MM.1S (cell line): ENCODE results near the gene KIAA0930.

Experiments used
- EZH2phosphoT487 ChIP-seq: fragments of 300-600 bp; sonication (generic); IDR thresholded peaks from 2 replicates; pipeline ENCODE4 v1.6.1; 2018; ENCODE audit warnings: antibody characterized with exemption, low read length
- TF ChIP-seq, protein P1 (sequence below): fragments of 300-600 bp; sonication (generic); IDR thresholded peaks from 2 replicates; pipeline ENCODE4 v1.5.1; 2016; ENCODE audit warnings: antibody characterized with exemption, low read length, mixed read lengths

DNA sequence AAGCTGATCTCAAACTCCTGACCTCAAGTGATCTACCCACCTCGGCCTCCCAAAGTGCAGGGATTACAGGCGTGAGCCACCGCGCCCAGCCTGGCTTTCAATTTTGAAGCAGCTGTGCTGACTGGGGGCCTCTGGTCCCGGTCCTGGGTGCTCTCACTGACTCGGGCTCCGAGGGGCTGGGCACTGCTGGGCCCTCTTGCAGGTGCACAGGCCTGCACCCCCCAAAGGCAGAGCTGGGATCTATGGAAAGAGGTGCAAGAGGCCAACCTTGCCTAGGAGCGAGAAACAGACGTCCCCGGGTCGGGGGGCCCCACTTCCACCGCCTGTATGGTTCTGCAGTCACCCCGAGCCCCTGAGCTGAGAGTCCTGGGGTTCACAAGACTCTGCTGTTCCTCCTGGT is 33.2 kb downstream of the KIAA0930 start:
- TF ChIP-seq EZH2phosphoT487 = no peak
- TF ChIP-seq, protein P1, sequence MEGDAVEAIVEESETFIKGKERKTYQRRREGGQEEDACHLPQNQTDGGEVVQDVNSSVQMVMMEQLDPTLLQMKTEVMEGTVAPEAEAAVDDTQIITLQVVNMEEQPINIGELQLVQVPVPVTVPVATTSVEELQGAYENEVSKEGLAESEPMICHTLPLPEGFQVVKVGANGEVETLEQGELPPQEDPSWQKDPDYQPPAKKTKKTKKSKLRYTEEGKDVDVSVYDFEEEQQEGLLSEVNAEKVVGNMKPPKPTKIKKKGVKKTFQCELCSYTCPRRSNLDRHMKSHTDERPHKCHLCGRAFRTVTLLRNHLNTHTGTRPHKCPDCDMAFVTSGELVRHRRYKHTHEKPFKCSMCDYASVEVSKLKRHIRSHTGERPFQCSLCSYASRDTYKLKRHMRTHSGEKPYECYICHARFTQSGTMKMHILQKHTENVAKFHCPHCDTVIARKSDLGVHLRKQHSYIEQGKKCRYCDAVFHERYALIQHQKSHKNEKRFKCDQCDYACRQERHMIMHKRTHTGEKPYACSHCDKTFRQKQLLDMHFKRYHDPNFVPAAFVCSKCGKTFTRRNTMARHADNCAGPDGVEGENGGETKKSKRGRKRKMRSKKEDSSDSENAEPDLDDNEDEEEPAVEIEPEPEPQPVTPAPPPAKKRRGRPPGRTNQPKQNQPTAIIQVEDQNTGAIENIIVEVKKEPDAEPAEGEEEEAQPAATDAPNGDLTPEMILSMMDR = no peak
